Left ventricle myocardium inferior (tissue), 1 donor: ENCODE results near the gene CCDC3. TPM values are rescaled to one million over a fixed set of nuclear protein-coding genes. Genes with fewer than 3 reads are reported as not detected.

Source experiments
- DNase-seq: peaks from one replicate; pipeline ENCODE4 v3.0.0-alpha.2; 2020
- H3K27ac ChIP-seq: fragments of 200-600 bp; replicated peaks from 2 replicates; pipeline ENCODE4 v1.8.0; 2021
- H3K27me3 ChIP-seq: fragments of 200-600 bp; 2 replicates; pipeline ENCODE4 v1.8.0; 2021; ENCODE audit warnings: low read depth
- H3K36me3 ChIP-seq: fragments of 200-600 bp; 2 replicates; pipeline ENCODE4 v1.8.0; 2021
- H3K4me1 ChIP-seq: fragments of 200-600 bp; 2 replicates; pipeline ENCODE4 v1.8.0; 2021
- H3K4me3 ChIP-seq: fragments of 200-600 bp; 2 replicates; pipeline ENCODE4 v1.8.0; 2021; ENCODE audit warnings: mild to moderate bottlenecking, moderate library complexity
- H3K9me3 ChIP-seq: fragments of 200-600 bp; replicated peaks from 2 replicates; pipeline ENCODE4 v1.8.0; 2021
- intact Hi-C: fragments of 100-400 bp; cut with micrococcal nuclease; formaldehyde crosslinking; loops from one replicate; pipeline ENCODE4 v1.11.0; 2022
- total RNA-seq: library from RNA; stranded (reverse); fragmentation: NEBNext Ultra II Directional; extraction: Animal tissue kit (Norgen Biotek cat#: 25700); gene quantifications from one replicate; pipeline ENCODE4 v1.2.1, GENCODE V29; 2021
- TF ChIP-seq, protein P1 (sequence below): fragments of 200-600 bp; IDR thresholded peaks from 2 replicates; pipeline ENCODE4 v1.8.0; 2021; ENCODE audit warnings: antibody characterized with exemption, mild to moderate bottlenecking, borderline replicate concordance
- donor health status: DM: no; HTN: yes; CAD: no; lungs with severe emphysema.

Gene CCDC3
- total RNA-seq, 1 donor from 2014 or later: 5.8 TPM

DNA sequence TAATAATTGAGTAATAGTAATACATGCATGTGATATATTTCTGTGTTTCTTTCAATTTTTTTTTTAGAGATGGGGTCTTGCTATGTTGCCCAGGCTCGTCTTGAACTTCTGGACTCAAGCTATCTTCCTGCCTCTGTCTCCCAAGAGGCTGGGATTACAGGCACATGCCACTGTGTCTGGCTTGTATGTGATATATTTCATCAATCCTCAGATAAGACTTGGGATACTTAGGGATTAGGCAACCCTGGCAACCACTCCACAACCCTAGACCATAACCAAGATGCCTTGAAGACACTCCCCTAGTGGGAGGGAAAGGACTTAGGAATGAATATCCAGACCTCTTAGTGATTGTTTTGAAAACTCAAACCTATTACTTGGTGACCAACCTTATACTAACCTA, 154.8 kb downstream of the CCDC3 start:
- no peak for DNase-seq
- no peak overlapping the region for H3K4me3 ChIP-seq
- H3K36me3 ChIP-seq: no peaks in the 10 kb centered on the region
- H3K4me1 ChIP-seq: peaks cover 30% of the 10 kb centered on the region
- peaks cover 30% of the 10 kb centered on the region for H3K27me3 ChIP-seq
- H3K27ac ChIP-seq: no peak overlapping the region
- no peaks in the 10 kb centered on the region for H3K9me3 ChIP-seq
- TF ChIP-seq, protein P1, sequence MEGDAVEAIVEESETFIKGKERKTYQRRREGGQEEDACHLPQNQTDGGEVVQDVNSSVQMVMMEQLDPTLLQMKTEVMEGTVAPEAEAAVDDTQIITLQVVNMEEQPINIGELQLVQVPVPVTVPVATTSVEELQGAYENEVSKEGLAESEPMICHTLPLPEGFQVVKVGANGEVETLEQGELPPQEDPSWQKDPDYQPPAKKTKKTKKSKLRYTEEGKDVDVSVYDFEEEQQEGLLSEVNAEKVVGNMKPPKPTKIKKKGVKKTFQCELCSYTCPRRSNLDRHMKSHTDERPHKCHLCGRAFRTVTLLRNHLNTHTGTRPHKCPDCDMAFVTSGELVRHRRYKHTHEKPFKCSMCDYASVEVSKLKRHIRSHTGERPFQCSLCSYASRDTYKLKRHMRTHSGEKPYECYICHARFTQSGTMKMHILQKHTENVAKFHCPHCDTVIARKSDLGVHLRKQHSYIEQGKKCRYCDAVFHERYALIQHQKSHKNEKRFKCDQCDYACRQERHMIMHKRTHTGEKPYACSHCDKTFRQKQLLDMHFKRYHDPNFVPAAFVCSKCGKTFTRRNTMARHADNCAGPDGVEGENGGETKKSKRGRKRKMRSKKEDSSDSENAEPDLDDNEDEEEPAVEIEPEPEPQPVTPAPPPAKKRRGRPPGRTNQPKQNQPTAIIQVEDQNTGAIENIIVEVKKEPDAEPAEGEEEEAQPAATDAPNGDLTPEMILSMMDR: no peak
- intact Hi-C loops: no loop called here

Other genes with a start within 250 kb of the CCDC3 start
- 129 TPM for gene OPTN, start 98.5 kb upstream of the CCDC3 start, total RNA-seq
- 0.08 TPM for gene MCM10, start 159.8 kb upstream of the CCDC3 start, total RNA-seq
- gene UCMA, start 232.7 kb upstream of the CCDC3 start, total RNA-seq: not detected